HG02852 (cell line): ENCODE results near the gene PPM1F.

Experiments
- ATAC-seq: cut with Tn5 transposase; IDR thresholded peaks from one replicate; pipeline ENCODE4 v1.9.1; 2021; ENCODE audit warnings: mild to moderate bottlenecking, moderate library complexity; ENCODE audit not compliant: unreplicated experiment

PPM1F gene

DNA sequence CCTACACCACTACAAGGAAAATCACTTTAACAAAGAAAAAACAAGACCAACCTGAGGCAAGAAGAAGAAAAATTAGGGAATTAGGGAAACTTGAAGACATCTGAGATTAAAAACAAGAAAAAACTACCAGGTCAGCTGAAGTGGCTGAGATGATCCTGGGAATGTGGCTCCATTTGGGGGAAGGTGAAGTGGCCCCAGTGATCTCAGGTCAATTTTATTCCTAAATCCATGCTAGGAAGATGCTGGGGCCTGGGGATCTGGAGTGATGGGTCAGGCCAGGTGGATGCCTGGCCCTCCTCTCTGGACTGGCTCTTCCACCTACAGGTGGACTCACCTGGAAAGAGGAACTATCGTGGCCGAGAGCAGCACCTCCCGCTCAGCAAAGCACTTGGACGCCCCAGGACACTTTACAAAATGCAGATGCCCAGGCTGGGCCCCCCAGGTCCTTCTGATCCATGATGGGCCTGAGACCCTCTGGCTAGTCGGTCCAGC lies 23.3 kb upstream of the PPM1F start:
- no peak for ATAC-seq

DNA sequence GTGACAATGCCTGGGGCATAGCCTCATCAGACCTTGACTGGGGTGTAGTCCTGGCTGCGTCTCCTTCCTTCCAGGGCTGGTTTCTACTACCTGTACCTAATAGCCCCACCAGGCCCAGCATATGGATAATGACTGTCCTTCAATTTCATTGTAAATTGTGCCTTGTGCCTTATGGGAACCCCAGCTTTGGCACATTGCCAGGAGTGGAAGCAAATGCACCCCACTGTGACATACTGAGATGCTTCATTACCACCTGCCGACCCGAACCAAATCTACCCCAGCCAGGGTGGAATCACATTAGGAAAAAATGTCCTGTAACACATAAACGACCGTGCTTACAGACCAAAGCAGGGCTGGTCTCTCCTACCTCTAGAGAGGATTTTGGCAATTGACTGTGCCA lies 22.6 kb upstream of the PPM1F start:
- ATAC-seq, result no peak

DNA sequence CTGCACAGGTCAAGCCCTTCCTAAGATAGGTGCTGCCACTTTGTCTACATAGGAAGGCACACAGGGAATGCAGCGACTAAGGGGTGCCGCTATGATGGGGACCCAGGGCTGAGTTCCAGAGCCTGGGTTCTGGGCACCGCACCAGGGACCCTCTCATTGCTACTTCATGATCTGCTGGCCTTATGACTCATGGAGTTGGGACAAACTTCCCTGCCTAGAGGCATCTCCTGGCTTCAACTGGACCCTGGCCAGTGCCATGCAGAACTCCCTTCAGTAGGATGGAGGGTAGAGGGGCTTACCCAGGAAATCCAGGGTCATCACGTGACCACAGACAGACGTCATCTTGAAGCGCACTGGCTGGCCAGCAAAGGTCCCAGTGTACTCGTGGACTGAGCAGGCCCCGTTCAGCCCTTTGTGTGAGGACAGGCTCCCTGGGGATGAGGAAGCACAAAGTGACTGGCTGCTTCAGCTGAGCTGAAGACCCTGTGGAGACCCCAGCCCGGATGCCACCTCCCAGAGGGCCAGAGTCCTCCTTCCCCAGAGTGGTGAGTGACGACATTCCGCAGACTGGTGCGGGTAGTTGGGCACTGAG lies 21.5 kb upstream of the PPM1F start:
- no peak for ATAC-seq

DNA sequence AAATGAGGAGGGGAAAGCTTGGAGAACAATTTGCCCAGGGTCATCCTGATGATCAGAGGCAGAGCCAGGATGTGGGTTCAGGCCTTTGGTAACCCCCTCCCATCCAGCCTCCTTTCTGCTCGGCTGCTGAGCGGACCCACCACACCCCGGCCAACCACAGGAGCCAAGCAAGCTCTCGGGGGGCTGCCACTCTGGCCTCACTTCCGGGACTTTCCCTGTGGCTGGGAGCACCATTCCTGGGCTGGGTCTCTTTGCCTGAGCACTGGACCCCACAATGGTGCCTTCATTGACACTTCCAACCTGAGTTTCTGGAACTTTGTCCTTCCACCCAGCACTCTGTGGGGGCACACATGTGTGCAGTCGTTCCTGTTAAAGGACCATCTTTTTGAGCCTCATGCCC lies 20.2 kb upstream of the PPM1F start:
- no peak for ATAC-seq

DNA sequence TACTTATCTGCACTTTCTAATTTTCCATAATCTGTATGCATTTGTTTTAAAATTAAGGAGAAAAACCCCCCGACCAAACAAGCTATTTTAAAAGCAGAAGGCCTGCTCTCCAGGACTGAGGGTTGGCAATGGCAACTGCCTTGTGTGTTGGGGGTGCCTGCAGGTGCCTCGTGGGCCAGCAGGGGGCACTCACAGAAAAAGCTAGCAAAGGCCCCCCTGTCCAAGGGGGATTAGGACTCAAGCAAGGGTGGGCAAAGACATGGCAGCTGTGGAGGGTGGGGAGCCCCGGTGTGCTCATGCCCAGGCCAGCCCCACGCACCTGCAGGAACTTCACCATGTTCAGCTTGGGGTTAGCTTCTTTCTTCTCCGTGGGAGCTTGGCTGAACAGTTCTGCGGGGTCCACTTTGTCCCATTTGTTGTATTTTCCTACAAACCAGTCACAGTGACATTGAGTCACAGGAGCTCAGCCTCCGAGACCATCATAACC lies 19.7 kb upstream of the PPM1F start:
- ATAC-seq, result no peak

DNA sequence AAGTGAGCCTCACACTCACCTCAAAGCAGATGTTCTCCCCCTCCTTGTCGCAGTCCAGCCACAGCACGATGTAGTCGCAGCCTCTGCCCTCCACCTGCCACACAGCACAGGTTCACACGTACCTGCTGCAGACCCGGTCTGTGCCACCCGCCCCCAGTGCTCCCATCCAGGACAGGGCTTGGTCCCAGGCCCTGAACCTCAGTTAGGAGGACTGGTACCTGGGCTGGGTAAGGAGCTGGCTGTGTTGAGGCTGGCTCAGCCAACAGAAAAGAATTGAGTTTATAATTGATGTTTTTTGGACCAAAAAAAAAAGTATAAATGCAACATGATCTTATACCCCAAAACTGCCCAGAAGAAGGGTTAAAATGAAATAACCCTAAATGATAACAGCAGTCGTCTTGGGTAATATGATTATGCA lies 19.2 kb upstream of the PPM1F start:
- no peak for ATAC-seq

DNA sequence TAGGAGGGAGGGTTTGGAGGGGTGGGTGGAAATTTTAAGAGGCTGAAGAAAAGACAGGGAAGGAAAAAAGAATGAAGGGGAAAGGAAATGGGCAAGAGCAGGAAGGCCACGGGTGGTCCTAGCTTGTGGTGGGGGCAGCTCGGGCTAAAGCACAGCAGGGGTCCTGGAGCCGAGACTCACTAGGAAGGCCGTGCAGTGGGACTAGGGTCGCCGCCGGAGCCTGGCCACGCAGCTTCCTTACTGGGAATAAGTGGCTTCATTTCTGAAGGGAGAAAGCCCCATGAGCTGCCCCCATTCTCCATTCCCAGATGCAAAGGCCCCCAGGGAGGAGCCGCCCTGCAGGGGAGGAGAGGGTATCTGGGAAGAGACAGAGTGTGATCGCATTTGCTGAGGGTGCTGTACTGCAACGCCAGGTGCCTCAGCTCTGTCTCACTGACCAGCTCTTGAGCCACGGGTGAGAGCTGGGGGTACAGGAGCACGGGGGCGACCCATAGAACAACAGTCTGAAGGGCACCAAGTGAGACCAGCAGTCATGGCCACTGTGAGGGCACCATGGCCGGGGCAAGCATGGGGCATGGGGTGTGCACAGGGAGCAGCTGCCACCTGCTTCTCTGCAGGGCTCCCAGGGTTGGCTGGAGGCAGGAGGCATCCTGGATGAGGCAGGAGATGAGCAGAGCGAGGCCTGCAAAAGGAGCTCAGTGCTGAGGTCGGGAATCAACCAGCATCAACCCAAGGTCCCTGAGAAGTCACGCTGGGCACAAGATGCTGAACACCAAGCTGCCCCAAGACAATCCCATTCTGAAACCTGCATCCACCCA lies 18.4 kb upstream of the PPM1F start:
- no peak for ATAC-seq

DNA sequence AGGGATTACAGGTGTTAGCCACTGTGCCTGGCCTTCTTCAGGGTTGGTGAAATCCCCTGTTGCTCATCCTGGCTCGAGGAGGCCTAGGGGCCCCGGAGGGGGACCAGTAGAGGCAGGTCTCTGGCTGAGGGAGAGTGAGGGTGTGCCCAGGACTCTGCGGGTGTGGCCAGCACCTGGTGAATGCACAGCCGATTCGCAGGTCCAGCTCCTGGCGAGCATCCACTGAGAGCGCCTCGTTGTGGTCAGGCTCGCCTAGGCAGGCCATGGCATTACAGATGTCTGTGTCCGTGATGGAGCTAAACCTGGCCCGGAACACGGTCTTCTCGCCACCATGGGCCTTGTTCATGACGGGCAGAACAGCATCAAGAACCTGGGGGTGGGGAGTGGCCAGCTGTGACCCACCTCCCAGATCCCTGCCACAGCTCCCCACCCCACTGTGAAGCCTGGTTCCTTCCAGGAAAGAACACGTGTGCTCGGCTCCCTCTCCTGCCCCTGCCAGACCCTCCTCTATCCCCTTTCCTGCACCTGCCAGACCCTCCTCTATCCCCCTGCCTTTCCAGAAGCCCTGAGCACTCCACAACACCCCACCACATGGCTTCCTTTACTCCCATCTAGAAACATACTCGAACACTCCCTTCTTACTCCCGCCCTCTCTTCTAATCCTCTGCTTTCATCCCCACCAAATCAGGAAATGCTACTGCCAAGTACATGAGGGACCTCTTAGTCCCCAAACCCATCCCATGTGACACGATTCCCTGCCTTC lies 17.6 kb upstream of the PPM1F start:
- ATAC-seq, result no peak

DNA sequence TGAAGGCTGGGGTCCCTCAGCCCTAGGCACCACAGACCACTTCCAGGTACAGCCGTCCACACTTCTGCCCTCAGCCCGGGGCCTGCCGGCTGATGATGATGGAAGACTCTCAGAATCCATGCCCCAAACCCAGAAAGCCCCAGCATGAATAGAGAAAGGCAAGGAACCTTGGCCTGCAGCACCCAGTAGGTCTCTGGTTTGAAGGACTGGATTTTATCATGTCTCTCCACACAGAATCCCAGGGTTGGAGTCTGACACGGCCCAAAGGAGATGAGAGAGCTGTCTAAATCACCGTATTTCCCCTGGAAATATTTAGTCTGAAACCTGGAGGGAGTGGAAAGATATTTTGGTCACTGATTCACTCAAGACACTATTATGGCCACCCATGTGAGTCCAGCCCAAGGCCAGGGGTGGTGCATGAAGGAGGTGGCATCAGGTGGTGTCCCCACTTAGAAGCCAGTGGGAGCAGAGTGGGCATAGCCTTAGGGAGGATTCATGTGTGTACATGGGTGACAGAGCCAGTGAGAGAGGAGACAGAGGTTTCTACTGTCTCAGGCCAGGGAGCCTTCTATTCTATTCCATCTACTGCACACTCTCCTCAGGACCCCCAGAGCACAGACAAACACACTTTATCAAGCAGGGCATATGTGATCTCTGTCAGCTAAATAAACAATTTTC lies 15.9 kb upstream of the PPM1F start:
- ATAC-seq, result no peak

DNA sequence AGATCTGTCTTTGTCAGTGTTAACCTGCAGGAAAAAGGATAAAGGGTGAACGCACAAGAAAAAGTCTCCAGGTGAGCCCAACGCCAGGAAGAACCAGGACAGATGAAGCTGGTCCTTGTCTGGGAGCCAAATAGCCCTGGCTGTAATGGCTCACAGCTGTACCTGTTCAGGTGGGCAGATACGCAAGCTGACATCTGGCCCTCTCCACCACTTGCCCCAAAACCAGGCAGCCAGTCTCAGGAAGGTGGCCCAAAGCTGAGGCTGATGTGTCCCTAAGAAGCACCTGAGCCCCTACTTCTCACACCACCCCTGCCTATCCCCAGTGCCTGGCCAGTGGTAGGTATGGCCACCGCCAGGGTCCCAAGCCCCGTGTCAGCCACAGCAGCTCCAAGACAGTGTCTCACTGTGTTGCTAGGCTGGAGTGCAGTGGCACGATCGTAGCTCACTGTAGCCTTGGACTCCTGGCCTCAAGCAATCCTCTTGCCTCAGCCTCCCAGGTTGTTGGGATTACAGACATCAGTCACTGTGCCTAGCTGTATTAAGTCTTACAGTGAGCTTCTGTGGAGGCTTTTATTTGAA lies 15.1 kb upstream of the PPM1F start:
- no peak for ATAC-seq

DNA sequence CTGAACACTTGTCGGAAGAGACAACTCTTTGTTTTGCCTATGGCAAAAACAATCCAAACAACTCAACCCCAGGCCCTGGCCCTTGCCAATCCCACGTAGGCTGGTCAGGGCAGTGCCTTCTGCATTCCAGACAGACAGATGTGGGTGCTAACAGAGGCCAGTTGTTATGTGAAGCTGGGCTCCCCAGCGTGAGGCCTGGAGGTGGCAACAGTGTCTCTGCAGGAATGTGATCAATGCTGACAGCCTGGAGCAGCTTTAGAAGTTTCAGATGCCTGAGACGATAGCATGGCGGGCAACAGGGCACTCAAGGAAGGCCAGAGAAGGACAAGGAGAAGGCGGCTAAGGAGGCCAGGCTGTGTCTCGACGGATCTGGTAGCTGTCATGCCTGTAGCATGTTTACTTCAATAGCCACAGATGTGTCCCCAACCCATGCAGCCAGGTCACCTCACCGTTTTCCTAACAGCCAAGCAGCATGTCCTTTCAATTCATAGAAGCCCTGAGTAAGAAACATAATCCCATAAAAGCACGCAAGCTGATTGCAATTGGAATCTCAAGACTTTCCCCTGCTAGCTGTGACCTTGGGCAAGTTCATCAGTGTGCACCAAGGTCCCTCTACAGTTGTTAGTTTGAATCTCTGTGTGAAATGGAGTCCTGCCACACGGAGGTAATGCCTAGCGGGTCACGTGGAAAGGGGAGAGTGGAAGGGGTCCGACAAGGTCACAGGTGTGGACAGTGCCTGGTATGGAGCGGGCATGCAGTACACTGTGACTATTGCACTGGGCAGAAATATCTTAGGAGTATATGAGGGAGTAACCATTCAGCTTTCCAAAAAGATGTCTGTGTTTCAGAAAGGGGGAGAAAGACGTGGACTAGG lies 14.2 kb upstream of the PPM1F start:
- no peak for ATAC-seq

DNA sequence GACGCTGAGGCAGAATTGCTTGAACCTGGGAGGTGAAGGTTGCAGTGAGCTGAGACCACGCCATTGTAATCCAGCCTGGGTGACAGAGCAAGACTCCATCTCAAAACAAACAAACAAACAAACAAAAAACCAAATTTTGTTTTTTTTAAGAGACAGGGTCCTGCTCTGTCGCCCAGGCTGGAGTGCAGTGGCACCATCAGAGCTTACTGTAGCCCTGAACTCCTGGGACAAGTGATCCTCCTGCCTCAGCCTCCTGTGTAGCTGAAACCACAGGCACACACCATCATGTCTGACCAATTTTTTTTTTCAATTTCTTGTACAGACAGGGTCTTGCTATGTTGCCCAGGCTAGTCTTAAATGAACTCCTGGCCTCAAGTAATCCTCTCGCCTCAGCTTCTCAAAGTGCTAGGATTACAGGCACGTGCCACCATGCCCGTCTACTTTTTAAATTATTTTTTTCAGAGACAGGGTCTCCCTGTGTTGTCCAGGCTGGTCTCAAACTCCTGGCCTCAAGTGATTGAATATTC lies 13.2 kb upstream of the PPM1F start:
- no peak for ATAC-seq

DNA sequence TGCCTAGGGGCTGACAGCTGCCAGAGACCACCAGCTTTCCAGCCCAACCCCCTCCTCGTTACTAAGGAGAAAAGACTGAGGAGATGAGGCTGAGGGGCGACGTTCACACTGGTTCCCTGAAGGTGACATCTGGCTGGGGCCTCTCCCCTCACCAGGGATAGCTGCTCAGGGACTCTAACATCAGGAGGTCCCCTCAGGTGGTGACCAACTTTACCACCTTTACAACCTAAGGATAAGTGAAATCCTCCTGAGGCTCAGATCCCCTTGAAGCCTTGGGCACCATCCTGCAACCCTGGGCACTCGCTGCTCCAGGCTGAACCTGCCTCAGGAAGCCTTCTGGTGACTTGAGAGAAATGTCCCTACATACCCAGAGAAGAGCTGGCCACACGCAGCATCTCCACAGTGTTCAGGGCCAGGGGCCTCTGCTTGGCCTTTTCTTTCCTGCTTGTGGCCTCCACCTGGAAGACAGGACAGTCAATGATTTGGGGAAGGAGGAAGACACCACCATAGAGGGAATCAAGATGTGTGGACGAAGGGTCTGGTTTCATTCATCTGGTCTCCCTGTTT lies 12.4 kb upstream of the PPM1F start:
- ATAC-seq, result no peak

DNA sequence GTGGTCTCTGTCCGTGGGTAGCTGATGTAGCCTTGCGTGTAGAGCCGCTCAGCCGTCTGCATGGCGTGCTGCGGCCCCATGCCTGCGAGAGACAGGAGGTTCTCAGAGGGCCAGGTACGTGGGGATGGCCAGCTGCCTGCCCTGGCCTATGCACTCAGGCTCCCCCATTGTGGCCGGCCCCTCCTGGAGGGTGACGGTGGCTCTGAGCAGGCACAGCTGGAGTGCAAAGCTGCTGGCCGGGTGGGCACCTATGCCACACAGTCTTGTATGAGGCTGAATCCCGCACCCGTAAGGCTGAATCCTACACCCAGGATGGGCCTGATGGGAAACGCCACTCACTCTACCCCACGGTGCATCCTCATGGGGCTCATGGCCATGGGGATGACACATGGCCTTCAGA lies 11.6 kb upstream of the PPM1F start:
- ATAC-seq, result no peak

DNA sequence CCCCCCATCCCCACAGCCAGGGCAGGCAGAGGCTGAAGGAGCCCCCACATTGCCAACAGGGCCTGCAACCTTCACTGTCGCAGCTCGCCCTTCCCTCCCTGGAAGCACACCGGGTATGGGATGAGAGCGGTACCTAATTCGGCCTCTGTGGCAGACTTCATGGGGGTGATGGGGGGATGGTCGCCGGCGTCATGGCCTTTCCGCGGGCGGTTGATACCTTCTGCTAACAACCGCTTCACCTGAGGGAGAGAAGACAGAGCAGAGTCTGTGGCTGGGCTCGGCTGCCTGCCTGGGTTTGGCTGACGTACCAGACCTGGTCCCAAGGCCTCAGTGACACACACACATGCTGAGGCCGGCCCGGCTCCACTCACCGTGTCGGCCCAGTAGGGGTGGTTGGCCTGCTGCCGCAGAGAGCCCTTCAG lies 11.2 kb upstream of the PPM1F start:
- no peak for ATAC-seq

DNA sequence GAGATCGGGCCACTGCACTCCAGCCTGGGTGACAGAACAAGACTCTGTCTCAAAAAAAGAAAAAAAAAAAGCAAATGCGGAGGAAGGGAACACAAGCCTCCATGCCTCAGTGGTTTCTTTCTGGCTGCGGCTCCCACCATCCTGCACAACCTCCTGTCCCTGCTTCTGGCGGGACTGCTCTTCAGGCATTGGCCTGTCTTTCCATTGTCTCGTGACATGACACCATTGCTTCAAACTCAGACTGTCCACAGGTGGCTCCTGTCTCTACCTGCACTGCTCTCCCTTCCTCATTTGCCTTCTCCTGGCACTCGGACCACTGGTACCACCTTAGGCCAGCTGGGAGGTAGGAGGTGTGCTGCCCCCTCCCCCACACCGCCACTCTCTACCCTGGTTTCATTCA lies 10.6 kb upstream of the PPM1F start:
- ATAC-seq, result no peak

DNA sequence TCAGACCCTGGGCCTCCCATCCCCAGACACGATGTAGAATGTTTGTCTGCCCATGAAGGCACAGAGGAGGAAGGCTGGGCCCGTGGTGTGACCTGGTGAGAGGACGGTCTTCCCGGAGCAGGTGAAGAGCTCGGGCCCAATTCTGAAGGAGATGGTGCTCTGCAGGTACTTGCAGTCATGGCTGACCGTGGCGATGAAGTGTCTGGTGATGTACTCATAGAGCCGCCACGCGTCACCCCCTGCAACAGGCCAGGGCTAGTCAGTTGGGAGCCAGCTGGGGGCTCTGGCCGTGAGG lies 10.0 kb upstream of the PPM1F start:
- no peak for ATAC-seq

DNA sequence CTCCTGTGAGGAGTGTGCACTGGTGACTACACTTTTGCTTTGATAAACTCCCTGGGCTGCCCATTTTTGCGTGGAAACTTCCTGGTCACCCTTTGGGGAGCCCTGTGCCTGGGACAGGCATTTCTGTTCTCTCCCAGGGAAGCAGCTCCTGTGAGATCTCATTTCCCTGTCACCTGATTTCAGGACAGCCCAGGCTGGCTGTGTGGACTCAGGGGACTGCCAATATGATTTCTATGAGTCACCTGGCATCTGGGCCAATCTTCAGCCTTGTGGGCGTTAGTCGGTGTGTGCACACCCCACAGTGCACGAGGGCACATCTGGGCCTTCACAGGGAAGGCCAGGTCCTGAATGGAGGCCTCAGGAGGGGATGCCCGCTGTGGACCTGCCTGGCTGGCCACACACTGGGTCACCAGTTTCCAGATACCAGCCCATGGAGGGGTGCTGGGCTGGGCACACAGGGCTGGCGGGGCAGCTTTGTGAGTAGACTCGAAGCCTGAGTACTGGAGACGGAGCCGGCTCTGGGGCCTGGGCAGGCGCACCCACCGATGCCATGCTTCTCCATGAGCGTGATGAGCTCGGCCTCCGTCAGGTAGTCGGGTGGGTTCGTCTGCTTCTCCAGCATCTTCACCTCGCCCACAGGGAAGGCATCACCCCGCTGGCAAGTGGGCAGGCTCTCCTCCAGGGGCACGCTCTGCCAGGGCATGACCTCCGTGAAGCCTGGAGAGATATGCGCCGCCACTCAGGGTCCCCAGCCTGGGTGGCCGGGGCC lies 9.4 kb upstream of the PPM1F start:
- ATAC-seq, result no peak
